HL-60 (cell line): Measurements from ENCODE around the gene PARD6B.

Experiments used
- GABPA ChIP-seq: IDR thresholded peaks from 2 replicates; pipeline ENCODE4 v1.6.1; 2012; ENCODE audit warnings: low read depth
- POLR2AphosphoS5 ChIP-seq: IDR thresholded peaks from 2 replicates; pipeline ENCODE4 v1.6.1; 2012; ENCODE audit warnings: low read depth
- TF ChIP-seq, protein P1 (sequence below): IDR thresholded peaks from one replicate; pipeline ENCODE4 v1.5.1; 2011; ENCODE audit warnings: low read length, control low read depth, inconsistent platforms; ENCODE audit not compliant: insufficient read depth
- TF ChIP-seq, protein P2 (sequence below): IDR thresholded peaks from 2 replicates; pipeline ENCODE4 v1.6.1; 2012; ENCODE audit warnings: low read depth; ENCODE audit not compliant: insufficient replicate concordance

- TF ChIP-seq, protein P1, sequence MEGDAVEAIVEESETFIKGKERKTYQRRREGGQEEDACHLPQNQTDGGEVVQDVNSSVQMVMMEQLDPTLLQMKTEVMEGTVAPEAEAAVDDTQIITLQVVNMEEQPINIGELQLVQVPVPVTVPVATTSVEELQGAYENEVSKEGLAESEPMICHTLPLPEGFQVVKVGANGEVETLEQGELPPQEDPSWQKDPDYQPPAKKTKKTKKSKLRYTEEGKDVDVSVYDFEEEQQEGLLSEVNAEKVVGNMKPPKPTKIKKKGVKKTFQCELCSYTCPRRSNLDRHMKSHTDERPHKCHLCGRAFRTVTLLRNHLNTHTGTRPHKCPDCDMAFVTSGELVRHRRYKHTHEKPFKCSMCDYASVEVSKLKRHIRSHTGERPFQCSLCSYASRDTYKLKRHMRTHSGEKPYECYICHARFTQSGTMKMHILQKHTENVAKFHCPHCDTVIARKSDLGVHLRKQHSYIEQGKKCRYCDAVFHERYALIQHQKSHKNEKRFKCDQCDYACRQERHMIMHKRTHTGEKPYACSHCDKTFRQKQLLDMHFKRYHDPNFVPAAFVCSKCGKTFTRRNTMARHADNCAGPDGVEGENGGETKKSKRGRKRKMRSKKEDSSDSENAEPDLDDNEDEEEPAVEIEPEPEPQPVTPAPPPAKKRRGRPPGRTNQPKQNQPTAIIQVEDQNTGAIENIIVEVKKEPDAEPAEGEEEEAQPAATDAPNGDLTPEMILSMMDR, result no peak
- TF ChIP-seq GABPA (no peak), POLR2AphosphoS5 (no peak)
- TF ChIP-seq, protein P2, sequence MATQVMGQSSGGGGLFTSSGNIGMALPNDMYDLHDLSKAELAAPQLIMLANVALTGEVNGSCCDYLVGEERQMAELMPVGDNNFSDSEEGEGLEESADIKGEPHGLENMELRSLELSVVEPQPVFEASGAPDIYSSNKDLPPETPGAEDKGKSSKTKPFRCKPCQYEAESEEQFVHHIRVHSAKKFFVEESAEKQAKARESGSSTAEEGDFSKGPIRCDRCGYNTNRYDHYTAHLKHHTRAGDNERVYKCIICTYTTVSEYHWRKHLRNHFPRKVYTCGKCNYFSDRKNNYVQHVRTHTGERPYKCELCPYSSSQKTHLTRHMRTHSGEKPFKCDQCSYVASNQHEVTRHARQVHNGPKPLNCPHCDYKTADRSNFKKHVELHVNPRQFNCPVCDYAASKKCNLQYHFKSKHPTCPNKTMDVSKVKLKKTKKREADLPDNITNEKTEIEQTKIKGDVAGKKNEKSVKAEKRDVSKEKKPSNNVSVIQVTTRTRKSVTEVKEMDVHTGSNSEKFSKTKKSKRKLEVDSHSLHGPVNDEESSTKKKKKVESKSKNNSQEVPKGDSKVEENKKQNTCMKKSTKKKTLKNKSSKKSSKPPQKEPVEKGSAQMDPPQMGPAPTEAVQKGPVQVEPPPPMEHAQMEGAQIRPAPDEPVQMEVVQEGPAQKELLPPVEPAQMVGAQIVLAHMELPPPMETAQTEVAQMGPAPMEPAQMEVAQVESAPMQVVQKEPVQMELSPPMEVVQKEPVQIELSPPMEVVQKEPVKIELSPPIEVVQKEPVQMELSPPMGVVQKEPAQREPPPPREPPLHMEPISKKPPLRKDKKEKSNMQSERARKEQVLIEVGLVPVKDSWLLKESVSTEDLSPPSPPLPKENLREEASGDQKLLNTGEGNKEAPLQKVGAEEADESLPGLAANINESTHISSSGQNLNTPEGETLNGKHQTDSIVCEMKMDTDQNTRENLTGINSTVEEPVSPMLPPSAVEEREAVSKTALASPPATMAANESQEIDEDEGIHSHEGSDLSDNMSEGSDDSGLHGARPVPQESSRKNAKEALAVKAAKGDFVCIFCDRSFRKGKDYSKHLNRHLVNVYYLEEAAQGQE, result no peak
Observed at GRCh38 chr20:50787181-50787580, 55.8 kb downstream of the PARD6B start.
